GM12872 (cell line): ENCODE data around the gene FAM240B.

Experiments used
- TF ChIP-seq, protein P1 (sequence below): IDR thresholded peaks from 3 replicates; pipeline ENCODE4 v1.5.1; 2011; ENCODE audit warnings: low read depth, mild to moderate bottlenecking, low read length, moderate library complexity; ENCODE audit not compliant: insufficient read depth

Gene FAM240B

DNA sequence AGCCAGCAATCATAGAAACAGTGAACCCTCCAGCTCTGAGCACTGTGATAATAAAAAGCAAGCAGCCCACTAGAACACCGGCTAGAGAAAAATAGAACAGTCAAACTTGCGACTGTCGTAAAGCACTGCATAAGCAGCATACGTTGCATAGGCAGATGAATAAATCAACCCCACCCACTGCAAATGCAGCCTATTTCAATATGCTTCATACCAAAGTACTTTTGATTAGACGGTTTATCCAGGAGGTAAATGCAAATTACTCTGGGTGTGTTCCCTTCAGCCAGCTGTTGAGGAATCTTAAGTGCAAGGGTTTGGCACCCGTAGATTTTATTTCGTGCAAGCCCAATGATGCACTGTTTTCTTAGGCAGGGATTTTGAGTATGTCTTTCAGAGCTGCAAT lies 67.4 kb downstream of the FAM240B start:
- TF ChIP-seq, protein P1, sequence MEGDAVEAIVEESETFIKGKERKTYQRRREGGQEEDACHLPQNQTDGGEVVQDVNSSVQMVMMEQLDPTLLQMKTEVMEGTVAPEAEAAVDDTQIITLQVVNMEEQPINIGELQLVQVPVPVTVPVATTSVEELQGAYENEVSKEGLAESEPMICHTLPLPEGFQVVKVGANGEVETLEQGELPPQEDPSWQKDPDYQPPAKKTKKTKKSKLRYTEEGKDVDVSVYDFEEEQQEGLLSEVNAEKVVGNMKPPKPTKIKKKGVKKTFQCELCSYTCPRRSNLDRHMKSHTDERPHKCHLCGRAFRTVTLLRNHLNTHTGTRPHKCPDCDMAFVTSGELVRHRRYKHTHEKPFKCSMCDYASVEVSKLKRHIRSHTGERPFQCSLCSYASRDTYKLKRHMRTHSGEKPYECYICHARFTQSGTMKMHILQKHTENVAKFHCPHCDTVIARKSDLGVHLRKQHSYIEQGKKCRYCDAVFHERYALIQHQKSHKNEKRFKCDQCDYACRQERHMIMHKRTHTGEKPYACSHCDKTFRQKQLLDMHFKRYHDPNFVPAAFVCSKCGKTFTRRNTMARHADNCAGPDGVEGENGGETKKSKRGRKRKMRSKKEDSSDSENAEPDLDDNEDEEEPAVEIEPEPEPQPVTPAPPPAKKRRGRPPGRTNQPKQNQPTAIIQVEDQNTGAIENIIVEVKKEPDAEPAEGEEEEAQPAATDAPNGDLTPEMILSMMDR = no peak

- TF ChIP-seq, protein P1 = no peak
Observed at GRCh38 chr9:38652044-38652443, 67.9 kb downstream of the FAM240B start.

- TF ChIP-seq, protein P1 = no peak
Observed at GRCh38 chr9:38651400-38652042, 68.4 kb downstream of the FAM240B start.

DNA sequence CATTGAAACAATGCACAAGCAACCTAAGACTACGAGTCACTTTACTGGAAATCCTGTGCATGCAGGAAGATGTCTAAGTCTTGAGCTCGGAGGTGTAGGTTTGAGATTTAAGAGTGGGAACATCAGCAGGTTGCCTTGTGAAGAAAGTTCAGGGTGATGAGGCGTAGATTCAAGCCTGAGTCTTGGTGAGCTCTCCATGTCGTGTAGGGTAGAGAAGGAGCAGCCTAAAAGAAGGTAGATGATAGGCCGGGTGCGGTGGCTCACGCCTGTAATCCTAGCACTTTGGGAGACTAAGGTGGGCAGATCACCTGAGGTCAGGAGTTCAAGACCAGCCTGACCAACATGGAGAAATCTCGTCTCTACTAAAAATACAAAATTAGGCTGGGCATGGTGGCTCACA lies 69.4 kb downstream of the FAM240B start:
- TF ChIP-seq, protein P1 = no peak

DNA sequence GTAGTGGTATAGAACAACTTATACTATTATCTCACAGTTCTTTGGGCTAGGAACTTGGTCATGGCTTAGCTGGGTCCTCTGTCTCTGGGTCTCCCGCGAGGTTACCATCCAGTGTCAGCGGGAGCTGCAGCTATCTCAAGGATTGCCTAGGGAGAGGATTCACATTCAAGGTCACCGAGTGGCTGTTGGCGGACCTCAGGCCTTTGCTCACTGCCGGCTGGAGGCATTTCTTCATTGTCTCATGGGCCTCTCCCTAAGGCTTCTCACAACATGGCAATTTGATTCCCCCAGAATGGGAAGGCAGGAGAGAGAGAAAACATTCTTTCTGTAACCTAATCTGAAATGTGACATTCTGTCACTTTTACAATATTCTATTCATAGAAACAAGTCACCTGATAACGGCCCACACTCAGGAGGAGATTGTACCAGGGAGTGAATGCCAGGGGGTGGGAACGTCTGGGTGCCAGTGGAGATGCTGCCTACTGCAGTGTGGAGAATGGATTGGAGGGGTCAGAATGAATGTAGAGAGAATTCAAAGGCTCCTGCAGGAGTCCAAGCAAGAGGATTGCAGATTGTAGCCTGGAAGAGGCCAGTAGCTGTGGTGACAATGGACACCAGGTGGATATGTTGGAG lies 70.1 kb downstream of the FAM240B start:
- TF ChIP-seq, protein P1 = no peak

DNA sequence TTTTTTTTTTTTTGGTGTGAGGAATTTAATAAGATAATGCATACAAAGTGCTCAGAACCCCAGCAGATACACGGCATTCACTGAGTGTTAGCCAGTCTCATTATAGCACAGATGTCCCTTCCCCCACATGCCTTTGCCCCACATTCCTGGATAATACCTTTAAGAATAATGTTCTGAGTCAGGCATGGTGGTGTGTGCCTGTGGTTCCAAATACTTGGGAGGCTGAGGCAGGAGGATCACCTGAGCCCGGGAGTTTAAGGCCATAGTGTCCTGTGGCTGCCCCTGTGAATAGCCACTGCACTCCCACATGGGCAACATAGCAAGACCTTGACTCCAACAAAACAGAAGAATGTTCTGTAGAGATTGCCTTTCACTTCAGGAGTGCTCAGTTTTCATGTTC lies 75.3 kb downstream of the FAM240B start:
- TF ChIP-seq, protein P1 = no peak
